ENCODE data around the gene SLC41A2. TPM values are rescaled to one million over a fixed set of nuclear protein-coding genes. Genes with fewer than 3 reads are reported as not detected.
"Not testable (repeated sequence)": the region's sequence is repeated elsewhere in the genome, so short reads cannot be mapped to it uniquely, and the experiment has no call there.

SLC41A2 gene
- total RNA-seq, 1 donor from 2014 or later, result 28.6 TPM

DNA sequence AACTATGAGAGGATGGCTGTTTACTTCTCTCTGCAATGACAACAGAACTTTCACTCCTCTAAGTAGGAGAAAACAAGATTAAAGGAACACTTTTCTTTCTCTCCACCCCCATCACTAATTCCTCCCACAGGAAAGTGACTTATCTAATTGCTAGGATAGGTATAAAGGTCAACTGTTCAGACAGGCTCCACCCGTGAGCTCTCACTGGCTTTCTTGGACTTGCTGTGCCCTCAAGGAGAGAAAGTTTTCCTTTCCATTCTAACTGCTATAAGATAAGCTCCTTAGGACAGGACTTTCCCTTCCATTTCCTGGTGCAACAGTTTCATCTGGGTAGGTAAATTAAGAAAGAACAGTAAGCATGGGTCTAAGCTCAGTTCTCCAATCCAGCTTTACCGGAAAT lies 4.8 kb downstream of the SLC41A2 start:
- no peaks in the 10 kb centered on the region for H3K27me3 ChIP-seq
- no peaks in the 10 kb centered on the region for H3K36me3 ChIP-seq
- intact Hi-C loops (cut with DNase I), result no loop called here
- no peak overlapping the region for H3K27ac ChIP-seq
- no peaks in the 10 kb centered on the region for H3K4me1 ChIP-seq
- TF ChIP-seq, protein P1, sequence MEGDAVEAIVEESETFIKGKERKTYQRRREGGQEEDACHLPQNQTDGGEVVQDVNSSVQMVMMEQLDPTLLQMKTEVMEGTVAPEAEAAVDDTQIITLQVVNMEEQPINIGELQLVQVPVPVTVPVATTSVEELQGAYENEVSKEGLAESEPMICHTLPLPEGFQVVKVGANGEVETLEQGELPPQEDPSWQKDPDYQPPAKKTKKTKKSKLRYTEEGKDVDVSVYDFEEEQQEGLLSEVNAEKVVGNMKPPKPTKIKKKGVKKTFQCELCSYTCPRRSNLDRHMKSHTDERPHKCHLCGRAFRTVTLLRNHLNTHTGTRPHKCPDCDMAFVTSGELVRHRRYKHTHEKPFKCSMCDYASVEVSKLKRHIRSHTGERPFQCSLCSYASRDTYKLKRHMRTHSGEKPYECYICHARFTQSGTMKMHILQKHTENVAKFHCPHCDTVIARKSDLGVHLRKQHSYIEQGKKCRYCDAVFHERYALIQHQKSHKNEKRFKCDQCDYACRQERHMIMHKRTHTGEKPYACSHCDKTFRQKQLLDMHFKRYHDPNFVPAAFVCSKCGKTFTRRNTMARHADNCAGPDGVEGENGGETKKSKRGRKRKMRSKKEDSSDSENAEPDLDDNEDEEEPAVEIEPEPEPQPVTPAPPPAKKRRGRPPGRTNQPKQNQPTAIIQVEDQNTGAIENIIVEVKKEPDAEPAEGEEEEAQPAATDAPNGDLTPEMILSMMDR (IDR thresholded peaks at IDR 0.05), result no peak
- DNase-seq (no peak), ATAC-seq (no peak)
- no peaks in the 10 kb centered on the region for H3K9me3 ChIP-seq
- H3K4me3 ChIP-seq, result no peak overlapping the region

DNA sequence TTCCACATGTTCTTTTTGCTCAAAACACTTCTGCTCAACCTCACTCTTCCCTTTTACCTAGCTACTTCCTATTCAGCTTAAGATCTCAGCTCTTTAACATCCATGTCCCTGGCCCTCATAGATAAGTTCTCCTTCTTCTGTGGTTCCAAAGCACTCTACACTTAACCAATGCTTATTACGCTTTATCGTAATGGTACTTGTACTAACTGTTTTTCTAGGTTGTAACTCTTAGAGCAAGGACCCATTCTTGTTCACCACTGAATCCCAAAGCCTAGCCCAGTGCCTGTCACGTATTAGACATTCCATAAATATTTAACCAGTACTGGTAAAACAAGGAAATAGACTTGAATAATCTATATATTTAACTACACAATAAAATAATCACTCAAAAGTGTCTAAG lies 5.3 kb downstream of the SLC41A2 start:
- TF ChIP-seq, protein P1 (IDR thresholded peaks at IDR 0.05), result no peak
- Histone ChIP-seq H3K4me1 (no peaks in the 10 kb centered on the region), H3K27me3 (no peaks in the 10 kb centered on the region), H3K9me3 (no peaks in the 10 kb centered on the region), H3K27ac (no peak overlapping the region), H3K4me3 (no peak overlapping the region), H3K36me3 (no peaks in the 10 kb centered on the region)
- DNase-seq, result no peak
- ATAC-seq, result peak; percentile 81
- intact Hi-C loops (cut with DNase I), result no loop called here

DNA sequence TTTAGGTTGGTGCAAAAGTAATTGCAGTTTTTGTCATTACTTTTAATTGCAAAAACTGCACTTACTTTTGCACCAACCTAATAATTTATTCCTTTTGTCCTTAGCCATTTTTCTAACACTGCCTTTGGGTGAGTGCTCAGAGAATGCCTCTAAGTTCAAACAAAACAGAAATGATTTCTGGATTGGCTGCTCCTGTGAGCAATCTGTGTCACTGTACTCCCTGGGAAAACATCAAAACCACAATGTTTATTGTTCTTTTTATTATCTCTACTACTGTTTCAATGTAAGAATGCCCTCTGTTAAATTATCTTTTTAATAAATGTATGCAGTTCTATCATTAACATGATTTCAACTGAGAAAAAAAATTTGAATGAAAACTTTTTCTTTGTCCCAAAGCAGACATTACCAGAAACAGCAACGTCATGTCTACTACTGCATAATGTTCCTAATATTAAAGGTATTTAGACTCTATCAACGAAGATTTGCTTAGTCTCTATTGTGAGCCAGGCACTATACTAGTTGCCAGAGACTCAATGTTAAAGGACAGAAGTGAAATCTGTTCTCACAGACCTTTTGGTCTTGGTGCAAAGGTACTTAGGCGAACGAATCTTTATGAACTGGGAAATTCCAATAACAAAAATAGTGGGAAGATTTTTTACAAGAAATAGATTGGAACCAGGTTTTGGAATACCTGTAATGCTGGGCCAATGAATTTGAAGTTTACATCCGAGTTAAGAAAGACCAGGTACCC lies 6.2 kb downstream of the SLC41A2 start:
- DNase-seq (no peak), ATAC-seq (no peak)
- H3K27me3 ChIP-seq, result no peaks in the 10 kb centered on the region
- H3K36me3 ChIP-seq, result no peaks in the 10 kb centered on the region
- H3K27ac ChIP-seq, result no peak overlapping the region
- TF ChIP-seq, protein P1 (IDR thresholded peaks at IDR 0.05), result no peak
- no peaks in the 10 kb centered on the region for H3K9me3 ChIP-seq
- H3K4me1 ChIP-seq, result no peaks in the 10 kb centered on the region
- intact Hi-C loops (cut with DNase I), result no loop called here
- no peak overlapping the region for H3K4me3 ChIP-seq

DNA sequence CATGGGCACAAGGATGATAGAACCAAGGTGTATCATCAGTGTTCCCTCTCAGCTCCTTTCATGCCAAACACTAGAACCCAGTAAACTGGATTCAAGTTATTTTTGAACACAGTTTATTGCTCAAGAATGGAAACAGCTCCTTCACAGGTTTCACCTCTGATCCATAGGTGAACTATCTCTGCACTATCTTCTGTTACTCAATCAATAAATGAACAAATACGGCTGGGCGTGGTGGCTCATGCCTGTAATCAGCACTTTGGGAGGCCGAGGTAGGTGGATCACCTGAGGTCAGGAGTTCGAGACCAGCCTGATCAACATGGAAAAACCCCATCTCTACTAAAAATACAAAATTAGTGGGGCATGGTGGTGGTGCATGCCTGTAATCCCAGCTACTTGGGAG lies 9.4 kb downstream of the SLC41A2 start:
- DNase-seq; H3K27ac ChIP-seq; H3K36me3 ChIP-seq; ATAC-seq; H3K9me3 ChIP-seq; intact Hi-C loops (cut with DNase I); H3K27me3 ChIP-seq; H3K4me1 ChIP-seq; H3K4me3 ChIP-seq: not testable (repeated sequence)

DNA sequence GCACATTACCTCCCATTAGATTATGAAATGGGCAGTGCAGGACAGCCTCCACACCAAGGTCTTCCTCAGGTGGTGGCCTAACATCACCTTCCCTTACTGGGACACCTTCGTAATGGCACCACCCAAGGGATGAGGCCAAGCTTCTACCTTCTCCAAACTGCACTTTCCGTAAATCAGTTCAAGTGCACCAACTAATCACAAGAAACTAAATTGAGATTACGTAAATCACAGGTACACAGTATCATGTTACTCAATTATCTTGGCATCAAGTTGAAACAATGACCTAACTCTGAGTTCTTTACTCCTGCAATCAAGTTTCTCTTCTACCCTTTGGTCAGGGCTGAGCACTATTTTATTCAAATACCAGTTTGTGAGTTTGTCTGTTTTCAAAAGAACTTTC lies 13.8 kb downstream of the SLC41A2 start:
- Histone ChIP-seq H3K36me3 (no peaks in the 10 kb centered on the region), H3K4me1 (no peaks in the 10 kb centered on the region), H3K4me3 (no peak overlapping the region), H3K27ac (no peak overlapping the region), H3K9me3 (no peaks in the 10 kb centered on the region), H3K27me3 (no peaks in the 10 kb centered on the region)
- TF ChIP-seq, protein P1 (IDR thresholded peaks at IDR 0.05), result no peak
- DNase-seq, result no peak
- ATAC-seq, result peak; percentile 65
- intact Hi-C loops (cut with DNase I), result no loop called here

DNA sequence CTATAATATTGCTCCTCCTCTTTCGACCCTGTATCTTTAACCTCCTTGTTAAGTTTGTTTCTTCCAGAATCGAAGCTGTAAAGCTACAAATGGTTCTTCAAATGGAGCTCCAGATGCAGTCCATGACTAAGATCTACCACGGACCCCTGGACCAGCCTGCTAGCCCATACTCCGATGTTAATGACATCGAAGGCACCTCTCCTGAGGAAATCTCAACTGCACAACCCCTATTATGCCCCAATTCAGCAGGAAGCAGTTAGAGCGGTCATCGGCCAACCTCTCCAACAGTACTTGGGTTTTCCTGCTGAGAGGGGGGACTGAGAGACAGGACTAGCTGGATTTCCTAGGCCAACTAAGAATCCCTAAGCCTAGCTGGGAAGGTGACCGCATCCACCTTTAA lies 14.7 kb downstream of the SLC41A2 start:
- DNase-seq; intact Hi-C loops (cut with DNase I); H3K27me3 ChIP-seq: not testable (repeated sequence)

DNA sequence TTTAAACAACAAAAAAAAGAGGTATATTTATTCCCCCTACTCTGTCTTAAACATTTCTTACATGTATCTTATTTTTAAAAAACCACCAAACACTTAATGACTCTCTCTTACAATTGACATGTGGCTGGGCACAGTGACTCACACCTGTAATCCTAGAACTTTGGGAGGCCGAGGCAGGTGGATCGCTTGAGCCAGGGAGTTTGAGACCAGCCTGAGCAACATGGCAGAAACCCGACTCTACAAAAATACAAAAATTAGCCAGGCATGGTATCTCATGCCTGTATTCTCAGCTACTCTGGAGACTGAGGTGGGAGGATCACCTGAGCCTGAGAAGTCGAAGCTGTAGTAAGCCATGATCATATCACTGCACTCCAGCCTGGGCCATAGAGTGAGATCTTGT lies 16.0 kb downstream of the SLC41A2 start:
- Histone ChIP-seq H3K9me3 (no peaks in the 10 kb centered on the region), H3K4me3 (no peak overlapping the region), H3K4me1 (no peaks in the 10 kb centered on the region), H3K27me3 (no peaks in the 10 kb centered on the region), H3K27ac (no peak overlapping the region), H3K36me3 (no peaks in the 10 kb centered on the region)
- no peak for ATAC-seq
- intact Hi-C loops (cut with DNase I), result no loop called here
- no peak for DNase-seq
- TF ChIP-seq, protein P1 (IDR thresholded peaks at IDR 0.05), result no peak

More for the DNA sequence above, 14.7 kb downstream of the SLC41A2 start:
- not testable (repeated sequence) for H3K9me3 ChIP-seq, H3K27ac ChIP-seq, H3K4me3 ChIP-seq, H3K4me1 ChIP-seq, H3K36me3 ChIP-seq, ATAC-seq

Data from upper lobe of right lung (tissue), 1 donor.